Adrenal gland (tissue), 12 donors: ENCODE data around the gene GRM8. TPM values are rescaled to one million over a fixed set of nuclear protein-coding genes. Genes with fewer than 3 reads are reported as not detected.
A peak's percentile ranks its signal among the peaks of the same experiment; 100 is the strongest.

Experiments used
- DNase-seq, 7 donors: peaks; one replicate each; pipeline ENCODE4 v3.0.0-alpha.2; 2019 to 2020
- H3K27ac ChIP-seq, 5 donors: fragments of 200-600 bp; sonication (generic) in 4 of 5; 1 replicate in 3 of 5; 2 replicates in 2 of 5; pipeline versions ENCODE4 v1.5.1 to v1.8.0; 2016 to 2020; ENCODE audit warnings: mild to moderate bottlenecking in 1 of 5
- H3K27me3 ChIP-seq: fragments of 200-600 bp; 2 replicates; pipeline ENCODE4 v1.8.0; 2021
- H3K36me3 ChIP-seq, 2 donors: fragments of 200-600 bp; replicated peaks in 1 of 2; 1 replicate in 1 of 2; 2 replicates in 1 of 2; pipeline versions ENCODE4 v1.5.1 to v1.8.0; 2018 to 2022
- H3K4me1 ChIP-seq, 2 donors: fragments of 200-600 bp; replicated peaks in 1 of 2; 1 replicate in 1 of 2; 2 replicates in 1 of 2; pipeline versions ENCODE4 v1.5.1 to v1.8.0; 2018 to 2021
- H3K4me3 ChIP-seq, 4 donors: fragments of 200-600 bp; sonication (generic) in 3 of 4; one replicate each; pipeline ENCODE4 v1.5.1; 2016 to 2018
- H3K9me3 ChIP-seq, 3 donors: fragments of 200-600 bp; sonication (generic) in 1 of 3; replicated peaks in 1 of 3; 1 replicate in 2 of 3; 2 replicates in 1 of 3; pipeline versions ENCODE4 v1.5.1 to v1.8.0; 2016 to 2021
- CTCF ChIP-seq, 6 experiments: fragments of 450-650 bp in 4 of 6; fragments of 200-600 bp in 2 of 6; sonication (generic) in 1 of 6; IDR thresholded peaks; 1 replicate in 5 of 6; 2 replicates in 1 of 6; pipeline versions ENCODE4 v1.5.1 to v1.8.0; 2016 to 2021; ENCODE audit warnings: antibody characterized with exemption in 6 of 6, mild to moderate bottlenecking in 2 of 6, moderate library complexity in 1 of 6
- POLR2A ChIP-seq, 2 donors: fragments of 450-650 bp; IDR thresholded peaks; one replicate each; pipeline ENCODE4 v1.6.1; 2017; ENCODE audit warnings: antibody characterized with exemption in 2 of 2, mild to moderate bottlenecking in 2 of 2, moderate library complexity in 1 of 2
- WGBS, 4 donors: extraction: QIAGEN DNeasy Blood & Tissue Kit in 2 of 4; methylation state at CpG; one replicate each; pipeline versions ENCODE4 v1.1.5 to v1.1.7; 2013 to 2017; 5-methylcytosine and 5-hydroxymethylcytosine counted together
- intact Hi-C, 2 donors: fragments of 100-400 bp; cut with DNase I; formaldehyde crosslinking; loops; one replicate each; pipeline versions ENCODE4 v1.14.1 to v1.15.0; 2022 to 2023
- polyA plus RNA-seq, 3 donors: library from polyadenylated mRNA; stranded (reverse); fragments of 200-250 nt in 2 of 3; fragments of 350-450 nt in 1 of 3; fragmentation: Illumina TruSeq in 1 of 3; extraction: RNeasy Lipid Tissue Mini Kit (QIAGEN cat#74804) in 1 of 3; gene quantifications; one replicate each; pipeline ENCODE4 v1.2.3, GENCODE V29; 2013 to 2014
- total RNA-seq, 9 donors: library from RNA; depleted of rRNA in 4 of 9; stranded (reverse); fragments of >200 nt in 4 of 9; fragments of 120-200 nt in 1 of 9; fragmentation: NEBNext Ultra II Directional in 1 of 9; extraction: Animal tissue kit (Norgen Biotek cat#: 25700) in 1 of 9; gene quantifications; one replicate each; pipeline versions ENCODE4 v1.1.0 to v1.2.4, GENCODE V29; 2013 to 2023
- donor health status: healthy with polysubstance abuse.
- donor health status: Bipolar disorder and iron deficiency.
- donor health status: DM: yes; HTN: yes; CAD: no.
- donor health status: DM: no; HTN: no; CAD: no.
- donor health status: DM: no; HTN: no; CAD: no.
- donor health status: DM: yes; HTN: yes; CAD: no.

GRM8 gene
- total and polyA plus RNA-seq, 12 donors = 0.10 to 2.5 (median 0.92) TPM; not detected in 5

DNA sequence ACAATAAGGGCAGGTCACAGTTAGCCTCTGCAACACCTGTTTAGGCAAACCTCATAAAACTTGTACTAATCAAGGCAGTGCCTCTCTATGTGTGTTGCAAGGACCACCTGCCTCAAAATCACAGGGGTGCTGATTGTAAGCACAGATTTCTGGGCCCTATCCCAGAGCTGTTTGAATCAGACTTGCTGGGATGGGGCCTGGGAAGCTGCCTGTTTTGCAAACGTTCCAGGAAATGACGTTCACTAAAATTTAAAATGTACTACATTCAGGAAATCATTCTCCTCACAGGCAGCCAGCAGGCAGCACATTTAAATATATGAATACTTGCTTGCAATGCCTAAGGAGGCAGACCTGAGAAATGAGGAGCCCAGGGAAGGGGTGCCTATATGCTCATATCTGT is 4.3 kb upstream of the GRM8 start:
- intact Hi-C loops = loop anchor here in 1 of 2 donors (10.0 kb wide), 1 partner anchor 452 kb away; no protein-coding TSS in a partner anchor
- no peaks in the 10 kb centered on the region for H3K36me3 ChIP-seq

DNA sequence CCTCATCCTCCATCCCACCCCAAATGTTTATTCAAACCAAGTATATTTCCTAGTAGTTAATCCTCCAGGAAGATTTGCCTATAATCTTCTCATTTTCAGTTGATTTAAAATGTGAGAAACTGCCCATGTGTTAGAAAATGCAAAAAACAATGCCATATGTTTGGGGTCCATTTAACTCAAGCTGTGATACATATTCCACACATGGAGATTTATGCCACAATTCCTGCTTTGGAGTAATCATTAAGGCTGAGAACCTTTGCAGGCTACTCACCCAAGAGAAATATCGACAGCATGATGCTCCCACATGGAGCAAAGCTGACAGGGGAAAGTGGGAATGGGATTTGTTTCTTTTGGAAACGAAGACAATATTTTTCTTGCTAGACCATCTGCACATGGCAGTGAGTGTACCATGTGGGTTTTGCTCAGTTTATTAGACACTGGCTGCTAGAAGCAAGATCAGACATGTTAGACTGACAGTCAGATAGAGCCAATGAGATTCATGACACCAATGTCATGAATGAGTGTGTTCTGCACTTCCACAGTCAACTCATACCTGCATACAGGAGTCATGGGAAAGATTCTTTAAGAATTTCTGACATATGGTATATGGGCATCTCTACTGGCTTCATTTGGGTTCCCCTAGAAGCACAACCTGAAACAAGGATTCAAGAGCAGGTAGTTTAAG is 3.4 kb upstream of the GRM8 start:
- intact Hi-C loops = loop anchor here in 1 of 2 donors (10.0 kb wide), 1 partner anchor 451 kb away; no protein-coding TSS in a partner anchor
- H3K4me3 ChIP-seq = no peak overlapping the region
- no peak overlapping the region for H3K27ac ChIP-seq
- H3K36me3 ChIP-seq = no peaks in the 10 kb centered on the region
- 66 to 80% (median 71%) methylated on average over 1 to 2 of the region's 2 CpGs for WGBS, 4 donors
- no peak for DNase-seq
- H3K27me3 ChIP-seq = peaks cover 15% of the 10 kb centered on the region
- no peaks in the 10 kb centered on the region for H3K9me3 ChIP-seq
- peaks cover 14 to 15% of the 10 kb centered on the region in 2 donors for H3K4me1 ChIP-seq
- TF ChIP-seq POLR2A (IDR thresholded peaks at IDR 0.05) (no peak), CTCF (IDR thresholded peaks at IDR 0.05) (no peak)

More for the DNA sequence above, 4.3 kb upstream of the GRM8 start:
- Histone ChIP-seq H3K9me3 (no peaks in the 10 kb centered on the region), H3K4me1 (peaks cover 6 to 9% of the 10 kb centered on the region in 2 donors), H3K27me3 (peaks cover 6% of the 10 kb centered on the region), H3K4me3 (no peak overlapping the region), H3K27ac (no peak overlapping the region)
- WGBS, 4 donors = 24 to 41% (median 36%) methylated on average over 2 of the region's 2 CpGs
- no peak for DNase-seq
- no peak for TF ChIP-seq CTCF (IDR thresholded peaks at IDR 0.05)
- TF ChIP-seq POLR2A (IDR thresholded peaks at IDR 0.05) = no peak

DNA sequence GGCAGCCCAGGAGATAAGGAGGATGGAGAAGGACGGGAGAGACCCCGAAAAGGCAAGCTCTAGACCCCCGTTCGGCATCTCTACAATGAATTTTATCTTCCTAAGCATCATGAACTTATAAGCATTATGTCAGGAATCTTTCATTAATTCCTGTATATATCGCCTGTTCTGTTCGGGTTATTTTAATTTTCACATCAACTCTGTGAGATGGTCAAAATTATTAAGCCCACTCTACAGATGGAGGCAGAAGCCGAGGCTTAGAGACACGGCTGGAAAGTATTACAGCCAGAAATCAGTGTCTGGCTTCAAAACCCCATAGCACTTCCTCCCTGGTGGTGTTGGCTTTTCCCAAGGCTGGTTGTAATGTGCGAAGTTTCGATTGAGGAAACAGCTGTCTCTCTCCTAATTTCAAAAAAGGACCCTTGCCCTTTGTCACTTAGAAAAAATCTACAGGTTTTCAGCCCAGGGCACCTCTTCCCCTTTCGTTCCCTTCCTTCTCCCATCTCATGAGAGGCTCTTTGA is 1.5 kb upstream of the GRM8 start:
- intact Hi-C loops = loop anchor here in 1 of 2 donors (10.0 kb wide), 1 partner anchor 449 kb away; no protein-coding TSS in a partner anchor
- Histone ChIP-seq H3K4me3 (peak overlapping the region in 1 of 4 donors; percentile 76), H3K9me3 (no peaks in the 10 kb centered on the region), H3K27me3 (peaks cover 26% of the 10 kb centered on the region), H3K27ac (no peak overlapping the region), H3K36me3 (no peaks in the 10 kb centered on the region), H3K4me1 (peaks cover 14 to 20% of the 10 kb centered on the region in 2 donors)
- DNase-seq = no peak
- 14 to 21% (median 14%) methylated on average over 11 of the region's 11 CpGs for WGBS, 4 donors
- TF ChIP-seq POLR2A (IDR thresholded peaks at IDR 0.05) = no peak
- TF ChIP-seq CTCF (IDR thresholded peaks at IDR 0.05) = peak in 1 of 6 experiments; percentile 24

GRCh38 chr7:127253281-127254162 is 781 bp upstream of the GRM8 start:
- H3K27ac ChIP-seq = peak overlapping the region in 2 of 5 donors; percentile 46 to 61
- H3K4me1 ChIP-seq = peaks cover 14 to 20% of the 10 kb centered on the region in 2 donors
- peak overlapping the region in 2 of 4 donors; percentile 34 to 76 for H3K4me3 ChIP-seq
- intact Hi-C loops = loop anchor here in 1 of 2 donors (10.0 kb wide), 1 partner anchor 449 kb away; no protein-coding TSS in a partner anchor
- H3K9me3 ChIP-seq = no peaks in the 10 kb centered on the region
- TF ChIP-seq CTCF (IDR thresholded peaks at IDR 0.05) (peak; percentile 59 to 91 (median 74)), POLR2A (IDR thresholded peaks at IDR 0.05) (no peak)
- DNase-seq = peak; percentile 49 to 78 (median 69)
- no peaks in the 10 kb centered on the region for H3K36me3 ChIP-seq
- WGBS, 4 donors = 1% methylated on average over 15 to 84 of the region's 84 CpGs
- H3K27me3 ChIP-seq = peaks cover 33% of the 10 kb centered on the region
